PC-3 (cell line): ENCODE results near the gene COL8A1. TPM values are rescaled to one million over a fixed set of nuclear protein-coding genes. Genes with fewer than 3 reads are reported as not detected.
A peak's percentile ranks its signal among the peaks of the same experiment; 100 is the strongest.

Experiments used
- ATAC-seq: fragments of 200-7000 bp; cut with Tn5 transposase; 2 replicates; pipeline ENCODE4 v1.9.1; 2020; ENCODE audit warnings: mild to moderate bottlenecking, moderate library complexity
- BruUV-seq: library from RNA; stranded (reverse); fragments of 400-500 nt; replicated peaks from 2 replicates; lab custom pipeline; 2021; lab: Mats Ljungman, UMichigan
- CTCF ChIA-PET: fragments of 300-600 bp; sonication (Branson Sonifier 250); formaldehyde crosslinking; loops from one replicate; lab custom pipeline; 2022; ENCODE audit warnings: antibody characterized with exemption; lab: Charles Lee
- POLR2A ChIA-PET: fragments of 300-600 bp; sonication (Branson Sonifier 250); formaldehyde crosslinking; loops from one replicate; lab custom pipeline; 2022; ENCODE audit warnings: antibody characterized with exemption; ENCODE audit not compliant: unreplicated experiment; lab: Charles Lee
- DNase-seq: peaks from one replicate; pipeline ENCODE4 v3.0.0-alpha.2; 2015
- H2AFZ ChIP-seq: fragments of 300-600 bp; sonication (generic); 2 replicates; pipeline ENCODE4 v1.6.0; 2016; ENCODE audit warnings: antibody characterized with exemption, low read length
- H3F3A ChIP-seq: fragments of 300-600 bp; sonication (generic); one replicate; pipeline ENCODE4 v1.6.0; 2017; ENCODE audit warnings: antibody characterized with exemption, low read length, control low read depth, mild to moderate bottlenecking; ENCODE audit not compliant: unreplicated experiment
- H3K27ac ChIP-seq: fragments of 300-600 bp; sonication (generic); 2 replicates; pipeline ENCODE4 v1.5.1; 2016; ENCODE audit warnings: mild to moderate bottlenecking, low read length
- H3K27me3 ChIP-seq: fragments of 300-600 bp; sonication (generic); 2 replicates; pipeline ENCODE4 v1.6.1; 2016; ENCODE audit warnings: low read length, mixed read lengths
- H3K36me3 ChIP-seq: fragments of 300-600 bp; sonication (generic); 2 replicates; pipeline ENCODE4 v1.6.1; 2016; ENCODE audit warnings: low read depth, mixed run types, low read length, mixed read lengths
- H3K4me1 ChIP-seq: fragments of 300-600 bp; sonication (generic); 2 replicates; pipeline ENCODE4 v1.5.1; 2016; ENCODE audit warnings: low read length; ENCODE audit not compliant: insufficient read depth
- H3K4me2 ChIP-seq: fragments of 300-600 bp; sonication (generic); 2 replicates; pipeline ENCODE4 v1.6.0; 2016; ENCODE audit warnings: low read length
- H3K4me3 ChIP-seq: fragments of 300-600 bp; sonication (generic); 2 replicates; pipeline ENCODE4 v1.5.1; 2016; ENCODE audit warnings: mild to moderate bottlenecking, low read length, mixed read lengths
- H3K79me2 ChIP-seq: fragments of 300-600 bp; sonication (generic); 2 replicates; pipeline ENCODE4 v1.6.1; 2017; ENCODE audit warnings: low read length, mixed read lengths
- H3K9ac ChIP-seq: fragments of 300-600 bp; sonication (generic); 2 replicates; pipeline ENCODE4 v1.6.0; 2016; ENCODE audit warnings: mild to moderate bottlenecking, low read length
- H3K9me2 ChIP-seq: fragments of 300-600 bp; sonication (generic); replicated peaks from 2 replicates; pipeline ENCODE4 v1.6.1; 2016; ENCODE audit warnings: mixed run types, low read length, mixed read lengths
- H3K9me3 ChIP-seq: fragments of 300-600 bp; sonication (generic); 2 replicates; pipeline ENCODE4 v1.6.1; 2016; ENCODE audit warnings: low read length, mixed read lengths
- H4K20me1 ChIP-seq: fragments of 300-600 bp; sonication (generic); 2 replicates; pipeline ENCODE4 v1.6.1; 2016; ENCODE audit warnings: low read length, mixed read lengths
- CTCF ChIP-seq: fragments of 300-600 bp; sonication (generic); conservative IDR thresholded peaks from 2 replicates; pipeline ENCODE4 v1.5.1; 2017; ENCODE audit warnings: antibody characterized with exemption, low read depth, mild to moderate bottlenecking, low read length
- EZH2 ChIP-seq: fragments of 300-600 bp; sonication (generic); IDR thresholded peaks from one replicate; pipeline ENCODE4 v1.6.1; 2017; ENCODE audit warnings: antibody characterized with exemption, mild to moderate bottlenecking, low read length; ENCODE audit not compliant: unreplicated experiment
- EZH2phosphoT487 ChIP-seq: fragments of 300-600 bp; sonication (generic); IDR thresholded peaks from 2 replicates; pipeline ENCODE4 v1.6.1; 2018; ENCODE audit warnings: mild to moderate bottlenecking, antibody characterized with exemption, low read length, borderline replicate concordance
- intact Hi-C: fragments of 100-400 bp; cut with micrococcal nuclease; formaldehyde crosslinking; loops from 2 replicates; pipeline ENCODE4 v1.9.0; 2023
- total RNA-seq: library from RNA; depleted of rRNA; stranded (reverse); fragments of >200 nt; gene quantifications from 2 replicates; pipeline ENCODE4 v1.2.3, GENCODE V29; 2014

COL8A1 gene
- total RNA-seq, 1 experiment from 2014 or later = 2.4 TPM

GRCh38 chr3:99843590-99844258, 205.3 kb downstream of the COL8A1 start:
- no peaks in the 10 kb centered on the region for H4K20me1 ChIP-seq
- H3K27me3 ChIP-seq = no peaks in the 10 kb centered on the region
- no peak overlapping the region for H2AFZ ChIP-seq
- no peaks in the 10 kb centered on the region for H3K9me2 ChIP-seq
- H3K79me2 ChIP-seq = peaks cover 75% of the 10 kb centered on the region
- H3K36me3 ChIP-seq = no peaks in the 10 kb centered on the region
- DNase-seq (no peak), ATAC-seq (peak; percentile 49)
- H3K9me3 ChIP-seq = no peaks in the 10 kb centered on the region
- POLR2A ChIA-PET = interaction anchor here (0.7 to 1.0 kb wide), 3 partner anchors 16 to 182 kb away, joined by 5 to 8 read pairs (median 6); no protein-coding TSS in a partner anchor
- H3K9ac ChIP-seq = no peak overlapping the region
- H3K4me3 ChIP-seq = no peak overlapping the region
- BruUV-seq = no TSS peak
- H3F3A ChIP-seq = no peaks in the 10 kb centered on the region
- intact Hi-C loops = loop anchor here (1.0 to 5.0 kb wide), 9 partner anchors 53 to 411 kb away; no protein-coding TSS in a partner anchor
- TF ChIP-seq EZH2phosphoT487 = no peak
- no peak for TF ChIP-seq CTCF
- CTCF ChIA-PET = interaction anchor here (1.0 to 1.1 kb wide), 9 partner anchors 12 to 410 kb away, joined by 3 to 13 read pairs (median 8); no protein-coding TSS in a partner anchor
- no peak overlapping the region for H3K4me2 ChIP-seq
- peaks cover 25% of the 10 kb centered on the region for H3K4me1 ChIP-seq
- H3K27ac ChIP-seq = no peak overlapping the region

GRCh38 chr3:99845331-99845730, 206.9 kb downstream of the COL8A1 start:
- no peaks in the 10 kb centered on the region for H3K36me3 ChIP-seq
- intact Hi-C loops = no loop called here
- TF ChIP-seq CTCF = no peak
- no peak for TF ChIP-seq EZH2phosphoT487
- no peak for TF ChIP-seq EZH2
- H3K4me2 ChIP-seq = no peak overlapping the region
- no peaks in the 10 kb centered on the region for H3K9me2 ChIP-seq
- H3K9ac ChIP-seq = no peak overlapping the region
- no peaks in the 10 kb centered on the region for H3F3A ChIP-seq
- ChIA-PET POLR2A (no interaction called here), CTCF (no interaction called here)
- H4K20me1 ChIP-seq = no peaks in the 10 kb centered on the region
- no peaks in the 10 kb centered on the region for H3K9me3 ChIP-seq
- H3K4me3 ChIP-seq = no peak overlapping the region
- no peaks in the 10 kb centered on the region for H3K27me3 ChIP-seq
- peaks cover 25% of the 10 kb centered on the region for H3K4me1 ChIP-seq
- DNase-seq (no peak), ATAC-seq (no peak)
- peaks cover 79% of the 10 kb centered on the region for H3K79me2 ChIP-seq
- H3K27ac ChIP-seq = no peak overlapping the region
- H2AFZ ChIP-seq = no peak overlapping the region
- no TSS peak for BruUV-seq

DNA sequence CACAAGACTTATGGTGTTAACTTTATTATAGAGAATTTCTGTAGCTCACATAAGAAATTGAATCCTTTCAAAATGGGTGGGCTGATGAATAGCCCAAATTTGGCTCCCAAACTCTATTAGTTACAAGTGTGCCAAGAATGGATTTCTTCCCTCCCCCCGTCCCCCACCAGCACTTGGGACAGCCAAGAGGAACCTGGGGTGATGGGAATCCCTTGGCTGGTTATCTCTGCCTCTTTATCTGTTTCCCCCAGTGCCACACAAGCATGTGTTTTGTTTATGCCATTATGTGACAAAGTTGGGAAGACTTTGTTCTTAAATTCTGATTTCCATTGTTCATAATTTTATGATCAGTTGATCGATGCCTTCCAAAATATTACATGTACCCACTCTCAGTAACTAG, 207.6 kb downstream of the COL8A1 start:
- Histone ChIP-seq H3K9me3 (no peaks in the 10 kb centered on the region), H3K79me2 (peaks cover 80% of the 10 kb centered on the region), H3K9me2 (no peaks in the 10 kb centered on the region), H2AFZ (no peak overlapping the region), H3K36me3 (no peaks in the 10 kb centered on the region), H3K4me2 (no peak overlapping the region), H3F3A (no peaks in the 10 kb centered on the region), H3K9ac (no peak overlapping the region), H3K4me3 (no peak overlapping the region), H3K27ac (no peak overlapping the region), H3K27me3 (no peaks in the 10 kb centered on the region), H3K4me1 (peaks cover 25% of the 10 kb centered on the region), H4K20me1 (no peaks in the 10 kb centered on the region)
- CTCF ChIA-PET = interaction anchor here (0.6 kb wide), 1 partner anchor 340 kb away, joined by 10 read pairs; no protein-coding TSS in a partner anchor
- DNase-seq (no peak), ATAC-seq (no peak)
- intact Hi-C loops = no loop called here
- POLR2A ChIA-PET = no interaction called here
- no TSS peak for BruUV-seq
- TF ChIP-seq EZH2phosphoT487 (no peak), EZH2 (no peak), CTCF (no peak)
